Liver (tissue), 9 donors: Measurements from ENCODE around the gene ASPDH. TPM values are rescaled to one million over a fixed set of nuclear protein-coding genes. Genes with fewer than 3 reads are reported as not detected.

ENCODE experiments used
- DNase-seq: peaks from one replicate; pipeline ENCODE4 v3.0.0-alpha.2; 2017; ENCODE audit warnings: low spot score
- H3K27ac ChIP-seq, 2 donors: one replicate each; pipeline ENCODE4 v1.7.0; 2013; ENCODE audit warnings: inconsistent platforms in 2 of 2, low read length in 2 of 2, control low read depth in 1 of 2, low read depth in 1 of 2, mild to moderate bottlenecking in 1 of 2
- H3K27me3 ChIP-seq, 4 donors: one replicate each; pipeline versions ENCODE4 v1.6.1 to v1.7.0; 2013; ENCODE audit warnings: low read length in 3 of 4, inconsistent platforms in 1 of 4, mild to moderate bottlenecking in 1 of 4, moderate library complexity in 1 of 4; ENCODE audit not compliant: control insufficient read depth in 4 of 4, insufficient read depth in 4 of 4
- H3K36me3 ChIP-seq, 4 donors: one replicate each; pipeline versions ENCODE4 v1.6.1 to v1.7.0; 2013; ENCODE audit warnings: low read length in 3 of 4, mild to moderate bottlenecking in 3 of 4, low read depth in 1 of 4, moderate library complexity in 1 of 4; ENCODE audit not compliant: control insufficient read depth in 4 of 4, insufficient read depth in 3 of 4
- H3K4me1 ChIP-seq, 4 donors: one replicate each; pipeline versions ENCODE4 v1.6.1 to v1.7.0; 2013; ENCODE audit warnings: low read length in 3 of 4, mild to moderate bottlenecking in 3 of 4, moderate library complexity in 1 of 4; ENCODE audit not compliant: control insufficient read depth in 4 of 4, insufficient read depth in 4 of 4
- H3K4me3 ChIP-seq, 3 donors: one replicate each; pipeline versions ENCODE4 v1.6.1 to v1.7.0; 2013; ENCODE audit warnings: low read length in 3 of 3, control low read depth in 1 of 3, low read depth in 1 of 3, mild to moderate bottlenecking in 1 of 3
- H3K9ac ChIP-seq, 2 donors: one replicate each; pipeline ENCODE4 v1.7.0; 2013; ENCODE audit warnings: low read length in 2 of 2, mild to moderate bottlenecking in 2 of 2, moderate library complexity in 2 of 2, control low read depth in 1 of 2, low read depth in 1 of 2
- H3K9me3 ChIP-seq, 4 donors: one replicate each; pipeline versions ENCODE4 v1.6.1 to v1.7.0; 2013; ENCODE audit warnings: low read length in 3 of 4; ENCODE audit not compliant: control insufficient read depth in 4 of 4
- EGR1 ChIP-seq, 2 donors: IDR thresholded peaks; 2 replicates each; pipeline ENCODE4 v1.6.1; 2016 to 2018; ENCODE audit warnings: antibody characterized with exemption in 2 of 2, low read depth in 2 of 2
- FOXA1 ChIP-seq: IDR thresholded peaks from 2 replicates; pipeline ENCODE4 v1.6.1; 2016; ENCODE audit warnings: antibody characterized with exemption
- FOXA2 ChIP-seq: IDR thresholded peaks from 2 replicates; pipeline ENCODE4 v1.6.1; 2016; ENCODE audit warnings: antibody characterized with exemption
- GABPA ChIP-seq, 2 donors: IDR thresholded peaks in 1 of 2; conservative IDR thresholded peaks in 1 of 2; 2 replicates each; pipeline ENCODE4 v1.6.1; 2016; ENCODE audit warnings: antibody characterized with exemption in 2 of 2, mild to moderate bottlenecking in 1 of 2, moderate library complexity in 1 of 2
- HNF4G ChIP-seq: IDR thresholded peaks from 2 replicates; pipeline ENCODE4 v1.6.1; 2016; ENCODE audit warnings: antibody characterized with exemption
- JUND ChIP-seq, 2 donors: IDR thresholded peaks; 2 replicates each; pipeline ENCODE4 v1.6.1; 2016; ENCODE audit warnings: antibody characterized with exemption in 2 of 2
- NR2F2 ChIP-seq: IDR thresholded peaks from 2 replicates; pipeline ENCODE4 v1.6.1; 2016; ENCODE audit warnings: antibody characterized with exemption
- RAD21 ChIP-seq, 2 donors: IDR thresholded peaks; 2 replicates each; pipeline ENCODE4 v1.6.1; 2016; ENCODE audit warnings: antibody characterized with exemption in 2 of 2, mild to moderate bottlenecking in 2 of 2
- RXRA ChIP-seq, 2 donors: IDR thresholded peaks; 2 replicates each; pipeline ENCODE4 v1.6.1; 2017 to 2018; ENCODE audit warnings: antibody characterized with exemption in 2 of 2, mild to moderate bottlenecking in 1 of 2
- SP1 ChIP-seq: IDR thresholded peaks from 2 replicates; pipeline ENCODE4 v1.6.1; 2018; ENCODE audit warnings: antibody characterized with exemption, mild to moderate bottlenecking
- TAF1 ChIP-seq: conservative IDR thresholded peaks from 2 replicates; pipeline ENCODE4 v1.6.1; 2016; ENCODE audit warnings: antibody characterized with exemption, mild to moderate bottlenecking
- YY1 ChIP-seq: IDR thresholded peaks from 2 replicates; pipeline ENCODE4 v1.6.1; 2016; ENCODE audit warnings: antibody characterized with exemption, mild to moderate bottlenecking
- WGBS: extraction: QIAGEN DNeasy Blood & Tissue Kit; methylation state at CpG from one replicate; pipeline ENCODE4 v1.1.7; 2013; 5-methylcytosine and 5-hydroxymethylcytosine counted together
- polyA plus RNA-seq, 2 donors: library from polyadenylated mRNA; stranded (reverse) in 1 of 2; unstranded in 1 of 2; fragments of 200-250 nt in 1 of 2; fragments of >200 nt in 1 of 2; fragmentation: Nextera tagmentation in 1 of 2; extraction: Ambion mirVana in 1 of 2; gene quantifications; one replicate each; pipeline versions ENCODE4 v1.2.1 to v1.2.3, GENCODE V29; 2013 to 2015
- total RNA-seq, 2 donors: library from RNA; depleted of rRNA; stranded (reverse); fragments of >200 nt; gene quantifications; one replicate each; pipeline ENCODE4 v1.2.3, GENCODE V29; 2014
- TF ChIP-seq, protein P1 (sequence below): IDR thresholded peaks from 2 replicates; pipeline ENCODE4 v1.6.1; 2016; ENCODE audit warnings: antibody characterized with exemption
- TF ChIP-seq, protein P2 (sequence below): IDR thresholded peaks from 2 replicates; pipeline ENCODE4 v1.6.1; 2016; ENCODE audit warnings: antibody characterized with exemption
- donor health status: healthy.
- donor health status: healthy.
- donor health status: healthy.
- donor health status: healthy.
- donor health status: healthy.

The ASPDH gene
- total and polyA plus RNA-seq, 4 donors, result 7.3 to 82.0 (median 37.1) TPM

DNA sequence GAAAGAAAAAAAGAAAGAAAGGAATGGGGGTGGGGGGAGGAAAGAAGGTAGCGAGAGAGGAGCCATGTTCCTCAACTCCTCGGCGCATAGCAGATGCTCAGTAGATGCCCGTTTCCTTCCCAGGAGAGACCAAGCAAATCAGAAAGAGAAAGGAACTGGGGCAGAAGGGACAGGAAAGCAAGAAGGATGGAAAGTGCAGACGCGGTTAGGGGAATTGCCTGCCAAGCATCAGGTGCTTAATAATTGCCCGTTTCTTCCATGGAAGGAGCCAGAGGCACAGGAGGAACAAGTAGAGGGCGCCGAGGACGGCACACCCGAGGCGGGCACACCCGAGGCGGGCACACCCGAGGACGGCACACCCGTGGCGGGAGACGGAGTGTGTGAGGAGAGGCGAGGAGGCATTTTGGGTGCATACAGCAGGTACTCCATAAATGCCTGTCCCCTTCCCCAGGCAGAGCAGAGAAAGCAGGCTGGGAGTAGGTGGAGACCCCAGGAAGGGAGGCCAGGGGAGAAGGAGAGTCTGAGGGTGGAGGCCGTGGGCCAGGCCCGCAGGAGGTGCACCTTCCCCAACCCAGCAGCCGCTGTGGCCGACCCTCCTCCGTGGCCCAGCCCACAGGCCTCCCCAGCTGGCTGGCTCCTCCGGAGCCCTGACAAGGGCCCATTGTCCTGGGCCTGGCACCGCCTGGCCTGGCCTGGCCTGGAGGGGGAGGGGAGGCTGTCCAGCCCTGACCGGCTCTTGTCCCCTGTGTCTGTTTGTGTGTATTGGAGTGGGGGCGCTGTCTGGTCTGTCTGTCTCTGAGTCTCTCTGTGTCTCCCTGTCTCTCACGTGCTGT is 17.3 kb downstream of the ASPDH start:
- no peaks in the 10 kb centered on the region for H3K27me3 ChIP-seq
- WGBS, result 78% methylated on average over 30 of the region's 30 CpGs
- H3K36me3 ChIP-seq, result no peaks in the 10 kb centered on the region
- H3K27ac ChIP-seq, result no peak overlapping the region
- no peaks in the 10 kb centered on the region for H3K4me1 ChIP-seq
- H3K9me3 ChIP-seq, result no peaks in the 10 kb centered on the region
- TF ChIP-seq JUND (IDR thresholded peaks at IDR 0.05), result no peak
- no peak for TF ChIP-seq YY1
- TF ChIP-seq NR2F2, result no peak
- TF ChIP-seq, protein P1, sequence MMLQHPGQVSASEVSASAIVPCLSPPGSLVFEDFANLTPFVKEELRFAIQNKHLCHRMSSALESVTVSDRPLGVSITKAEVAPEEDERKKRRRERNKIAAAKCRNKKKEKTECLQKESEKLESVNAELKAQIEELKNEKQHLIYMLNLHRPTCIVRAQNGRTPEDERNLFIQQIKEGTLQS, result no peak
- no peak for TF ChIP-seq HNF4G
- TF ChIP-seq SP1, result no peak
- no peak for DNase-seq
- H3K4me3 ChIP-seq, result no peak overlapping the region
- no peak overlapping the region for H3K9ac ChIP-seq

- Histone ChIP-seq H3K27me3 (no peaks in the 10 kb centered on the region), H3K9me3 (no peaks in the 10 kb centered on the region), H3K4me3 (no peak overlapping the region), H3K9ac (no peak overlapping the region), H3K27ac (no peak overlapping the region), H3K36me3 (no peaks in the 10 kb centered on the region), H3K4me1 (no peaks in the 10 kb centered on the region)
- WGBS, result 87% methylated on average over 5 of the region's 5 CpGs
- TF ChIP-seq RXRA (IDR thresholded peaks at IDR 0.05) (no peak), FOXA2 (no peak), EGR1 (IDR thresholded peaks at IDR 0.05; ENCODE audit: low read depth in 2 of 2) (no peak), TAF1 (no peak), YY1 (no peak), GABPA (IDR thresholded peaks at IDR 0.05 in 1 of 2, conservative IDR thresholded peaks at IDR 0.05 in 1 of 2) (no peak)
- DNase-seq, result no peak
These were observed 18.6 kb downstream of the ASPDH start for GRCh38 chr19:50495020-50495531.

- TF ChIP-seq RAD21 (IDR thresholded peaks at IDR 0.05) (no peak), HNF4G (no peak), FOXA2 (no peak), FOXA1 (no peak), RXRA (IDR thresholded peaks at IDR 0.05) (no peak)
- TF ChIP-seq, protein P2, sequence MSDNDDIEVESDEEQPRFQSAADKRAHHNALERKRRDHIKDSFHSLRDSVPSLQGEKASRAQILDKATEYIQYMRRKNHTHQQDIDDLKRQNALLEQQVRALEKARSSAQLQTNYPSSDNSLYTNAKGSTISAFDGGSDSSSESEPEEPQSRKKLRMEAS, result no peak
- 68% methylated on average over 7 of the region's 7 CpGs for WGBS
- no peak overlapping the region for H3K4me3 ChIP-seq
- no peaks in the 10 kb centered on the region for H3K4me1 ChIP-seq
- no peaks in the 10 kb centered on the region for H3K36me3 ChIP-seq
- no peak for DNase-seq
- H3K9me3 ChIP-seq, result no peaks in the 10 kb centered on the region
- no peaks in the 10 kb centered on the region for H3K27me3 ChIP-seq
- H3K27ac ChIP-seq, result no peak overlapping the region
- H3K9ac ChIP-seq, result no peak overlapping the region
These were observed 19.3 kb downstream of the ASPDH start for GRCh38 chr19:50494186-50495019.
